K562 (cell line): ENCODE results near the gene DEPP1. TPM values are rescaled to one million over a fixed set of nuclear protein-coding genes. Genes with fewer than 3 reads are reported as not detected.

Experiments used
- ATAC-seq: fragments of 200-7000 bp; cut with Tn5 transposase; 3 replicates; pipeline ENCODE4 v1.9.1; 2020; ENCODE audit warnings: moderate library complexity
- BruUV-seq: library from RNA; stranded (reverse); fragments of 400-500 nt; replicated peaks from 2 replicates; lab custom pipeline; 2021; lab: Mats Ljungman, UMichigan
- CTCF ChIA-PET: fragments of 300-600 bp; formaldehyde crosslinking; extraction: SDS; loops from one replicate; lab custom pipeline; 2021; ENCODE audit warnings: low intra/inter-chr PET ratio; lab: Yijun Ruan, JAX
- POLR2A ChIA-PET: fragments of 300-600, 350-650 bp; sonication (Branson Sonifier 250); formaldehyde crosslinking; extraction: SDS; loops from one replicate; lab custom pipeline; 2021; ENCODE audit warnings: antibody characterized with exemption, inconsistent platforms; lab: Yijun Ruan, JAX
- DNase-seq, 4 experiments: peaks; one replicate each; pipeline versions ENCODE4 v3.0.0 to v3.0.0-alpha.2; 2011 to 2018; ENCODE audit warnings: low spot score in 3 of 4, mixed read lengths in 3 of 4; ENCODE audit errors: extremely low read depth in 1 of 4
- FAIRE-seq: peaks from 2 replicates; lab custom pipeline; 2011; peaks lifted over from hg19 to GRCh38; lab: Jason Lieb, UNC
- H2AFZ ChIP-seq: 2 replicates; pipeline ENCODE4 v1.6.0; 2011; ENCODE audit warnings: low read depth, low read length, control low read depth, inconsistent platforms
- H3K27ac ChIP-seq: fragments of 200-600 bp; 3 replicates; pipeline ENCODE4 v1.8.0; 2011; ENCODE audit warnings: low read depth, mild to moderate bottlenecking, control low read depth, inconsistent platforms, low read length, moderate library complexity, mixed read lengths; ENCODE audit errors: extremely low read depth
- H3K27me3 ChIP-seq, 2 experiments: fragments of 300-600 bp in 1 of 2; 2 replicates in 1 of 2; 3 replicates in 1 of 2; pipeline versions ENCODE4 v1.6.0 to v1.8.0; 2011; ENCODE audit warnings: inconsistent platforms in 2 of 2, low read length in 2 of 2, mild to moderate bottlenecking in 1 of 2, mixed read lengths in 1 of 2, moderate library complexity in 1 of 2; ENCODE audit not compliant: control insufficient read depth in 2 of 2, insufficient read depth in 2 of 2
- H3K36me3 ChIP-seq: fragments of 300-600 bp; 3 replicates; pipeline ENCODE4 v1.8.0; 2011; ENCODE audit warnings: mild to moderate bottlenecking, low read length, inconsistent platforms; ENCODE audit not compliant: control insufficient read depth, insufficient read depth
- H3K4me1 ChIP-seq, 2 experiments: fragments of 200-600 bp in 1 of 2; replicated peaks in 1 of 2; 2 replicates in 1 of 2; 3 replicates in 1 of 2; pipeline versions ENCODE4 v1.5.1 to v1.8.0; 2011; ENCODE audit warnings: inconsistent platforms in 2 of 2, low read length in 2 of 2, mild to moderate bottlenecking in 1 of 2, mixed read lengths in 1 of 2, moderate library complexity in 1 of 2; ENCODE audit not compliant: control insufficient read depth in 2 of 2, insufficient read depth in 2 of 2
- H3K4me2 ChIP-seq: 2 replicates; pipeline ENCODE4 v1.6.1; 2011; ENCODE audit warnings: low read length, control low read depth, inconsistent platforms, mixed read lengths; ENCODE audit not compliant: insufficient read depth
- H3K4me3 ChIP-seq: fragments of 200-600 bp; sonication (generic), shearing (Covaris generic); 2 replicates; pipeline ENCODE4 v1.5.1; 2016; ENCODE audit warnings: control low read depth, inconsistent platforms
- H3K79me2 ChIP-seq: fragments of 200-600 bp; 3 replicates; pipeline ENCODE4 v1.8.0; 2011; ENCODE audit warnings: low read length, inconsistent platforms; ENCODE audit not compliant: control insufficient read depth, insufficient read depth
- H3K9ac ChIP-seq, 2 experiments: 2 replicates each; pipeline versions ENCODE4 v1.6.0 to v1.6.1; 2011; ENCODE audit warnings: low read depth in 2 of 2, low read length in 2 of 2, control low read depth in 1 of 2, inconsistent platforms in 1 of 2, mild to moderate bottlenecking in 1 of 2, mixed read lengths in 1 of 2; ENCODE audit not compliant: insufficient read depth in 1 of 2
- H3K9me1 ChIP-seq: one replicate; pipeline ENCODE4 v1.6.0; 2011; ENCODE audit warnings: inconsistent platforms, mild to moderate bottlenecking, low read length, moderate library complexity; ENCODE audit not compliant: control insufficient read depth, insufficient read depth
- H3K9me3 ChIP-seq: replicated peaks from 2 replicates; pipeline ENCODE4 v1.5.1; 2011; ENCODE audit warnings: low read depth, low read length, inconsistent platforms; ENCODE audit not compliant: control insufficient read depth, insufficient read depth
- H4K20me1 ChIP-seq: replicated peaks from 2 replicates; pipeline ENCODE4 v1.6.1; 2011; ENCODE audit warnings: low read length, inconsistent platforms, mixed read lengths; ENCODE audit not compliant: control insufficient read depth, insufficient read depth
- L3MBTL2 ChIP-seq: fragments of 450-650 bp; IDR thresholded peaks from 2 replicates; pipeline ENCODE4 v1.6.1; 2016; ENCODE audit warnings: mild to moderate bottlenecking, moderate library complexity
- MTF1 ChIP-seq: fragments of 250-450 bp; sonication (Bioruptor Pico); IDR thresholded peaks from 2 replicates; pipeline ENCODE4 v1.9.0; 2021; ENCODE audit warnings: moderate library complexity, mild to moderate bottlenecking, inconsistent platforms, borderline replicate concordance
- NCOA6 ChIP-seq: fragments of 450-650 bp; IDR thresholded peaks from 2 replicates; pipeline ENCODE4 v1.6.1; 2017; ENCODE audit warnings: mild to moderate bottlenecking
- NEUROD1 ChIP-seq: fragments of 150-350 bp; IDR thresholded peaks from 2 replicates; pipeline ENCODE4 v1.6.1; 2014; ENCODE audit warnings: borderline replicate concordance, low read length, low read depth; ENCODE audit not compliant: partially characterized antibody
- RFX7 ChIP-seq: fragments of 250-450 bp; sonication (Bioruptor Pico); IDR thresholded peaks from 2 replicates; pipeline ENCODE4 v1.5.1; 2021; ENCODE audit warnings: mild to moderate bottlenecking
- SETDB1 ChIP-seq: IDR thresholded peaks from one replicate; pipeline ENCODE4 v1.6.1; 2012; ENCODE audit warnings: low read length, control low read depth, inconsistent platforms
- STAT5B ChIP-seq: fragments of 250-450 bp; sonication (Bioruptor Pico); IDR thresholded peaks from 2 replicates; pipeline ENCODE4 v1.8.0; 2021; ENCODE audit warnings: mild to moderate bottlenecking, inconsistent platforms
- TAF15 ChIP-seq: fragments of 200-400 bp; formaldehyde crosslinking; IDR thresholded peaks from 2 replicates; pipeline ENCODE4 v1.6.1; 2017; ENCODE audit warnings: mild to moderate bottlenecking, low read depth, low read length, moderate library complexity
- TAF9B ChIP-seq: fragments of 450-650 bp; IDR thresholded peaks from 2 replicates; pipeline ENCODE4 v1.6.1; 2018; ENCODE audit warnings: mild to moderate bottlenecking; ENCODE audit not compliant: partially characterized antibody
- ZBTB1 ChIP-seq: sonication (generic); formaldehyde crosslinking; IDR thresholded peaks from 2 replicates; pipeline ENCODE4 v1.8.1; 2023; ENCODE audit warnings: missing genetic modification reagents, low read depth, mild to moderate bottlenecking, borderline replicate concordance
- ZNF263 ChIP-seq: sonication (generic); formaldehyde crosslinking; IDR thresholded peaks from 2 replicates; pipeline ENCODE4 v1.8.0; 2022; ENCODE audit warnings: mild to moderate bottlenecking, missing genetic modification reagents, borderline replicate concordance
- ZNF699 ChIP-seq: fragments of 250-450 bp; sonication (Bioruptor Pico); IDR thresholded peaks from 2 replicates; pipeline ENCODE4 v1.8.0; 2021; ENCODE audit warnings: mild to moderate bottlenecking, moderate library complexity; ENCODE audit not compliant: insufficient replicate concordance
- WGBS: fragments of 100-300 bp; shearing (Covaris generic); methylation state at CpG from one replicate; pipeline ENCODE4 v1.1.6; 2016; ENCODE audit warnings: low coverage, mixed read lengths; ENCODE audit not compliant: insufficient coverage; ENCODE audit errors: missing lambda C conversion rate; 5-methylcytosine and 5-hydroxymethylcytosine counted together
- in situ Hi-C: fragments of 300-500 bp; cut with MboI; formaldehyde crosslinking; loops from 4 replicates; pipeline ENCODE4 v1.15.0; 2018; ENCODE audit warnings: inconsistent platforms, mixed read lengths
- intact Hi-C: fragments of 100-400 bp; cut with micrococcal nuclease; formaldehyde crosslinking; loops from 2 replicates; pipeline ENCODE4 v1.14.2; 2022
- polyA plus RNA-seq, 8 experiments: library from polyadenylated mRNA; depleted of rRNA in 4 of 8; stranded (reverse) in 5 of 8; unstranded in 3 of 8; fragments of >200 nt; fragmentation: Nextera tagmentation in 2 of 8; fragmentation: Illumina TruSeq in 1 of 8; extraction: Ambion mirVana in 2 of 8; extraction: Trizol in 1 of 8; gene quantifications; 2 replicates each; pipeline versions ENCODE4 v1.2.1 to v1.2.3, GENCODE V29; 2011 to 2014; ENCODE audit warnings: inconsistent platforms in 1 of 8, missing spikeins in 1 of 8
- total RNA-seq, 7 experiments: library from RNA; depleted of rRNA in 6 of 7; stranded (reverse); fragments of >200 nt in 6 of 7; fragmentation: Illumina TruSeq in 2 of 7; extraction: Trizol in 2 of 7; gene quantifications; 2 replicates each; pipeline versions ENCODE4 v1.2.1 to v1.2.3, GENCODE V29; 2011 to 2021; ENCODE audit warnings: low replicate concordance in 1 of 7
- TF ChIP-seq, protein P1 (sequence below): sonication (generic); formaldehyde crosslinking; IDR thresholded peaks from 2 replicates; pipeline ENCODE4 v1.8.0; 2022; ENCODE audit warnings: missing genetic modification reagents, mild to moderate bottlenecking, borderline replicate concordance

The DEPP1 gene
- total and polyA plus RNA-seq, 9 of the 15 experiments (the other 6 are each of a cell fraction or from before 2014, with no cell fraction given) = 0.04 to 0.54 (median 0.20) TPM; not detected in 1

DNA sequence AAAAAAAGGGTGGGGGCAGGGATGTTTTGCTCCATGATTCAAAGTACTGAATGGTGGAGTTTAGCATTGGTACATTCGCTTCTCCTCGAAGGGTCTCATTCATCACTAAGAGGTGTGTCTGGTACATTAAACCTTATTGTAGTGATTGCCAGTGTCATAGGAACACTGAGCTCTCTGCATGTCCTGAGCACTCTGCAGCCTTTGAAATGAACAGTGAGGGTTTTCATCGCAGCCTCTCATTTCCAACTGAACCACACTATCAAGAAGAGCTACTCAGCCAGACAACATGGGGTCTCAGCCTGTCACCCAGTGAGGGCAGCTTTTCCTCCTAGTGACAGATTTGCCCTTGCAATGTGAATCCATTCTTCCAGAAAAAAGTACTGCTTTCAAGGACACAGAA, 7.6 kb upstream of the DEPP1 start:
- WGBS = 14% methylated on average over 3 of the region's 3 CpGs
- Histone ChIP-seq H3K4me1 (peaks cover 12 to 26% of the 10 kb centered on the region in 2 experiments), H3K36me3 (no peaks in the 10 kb centered on the region), H4K20me1 (0 out of 2 replicates have a peak, but pooled peaks cover 3% of the 10 kb centered on the region), H3K9ac (no peak overlapping the region), H3K79me2 (no peaks in the 10 kb centered on the region), H3K27ac (no peak overlapping the region), H3K4me2 (no peak overlapping the region; the same call in 1 of the 2 replicates), H3K27me3 (peaks cover 14 to 45% of the 10 kb centered on the region in 2 experiments), H3K4me3 (no peak overlapping the region), H3K9me1 (no peaks in the 10 kb centered on the region), H2AFZ (no peak overlapping the region), H3K9me3 (no peaks in the 10 kb centered on the region)
- TF ChIP-seq ZBTB1 (CRISPR knock-in tag) = no peak
- TF ChIP-seq MTF1 (CRISPR knock-in tag) = no peak
- TF ChIP-seq, protein P1, sequence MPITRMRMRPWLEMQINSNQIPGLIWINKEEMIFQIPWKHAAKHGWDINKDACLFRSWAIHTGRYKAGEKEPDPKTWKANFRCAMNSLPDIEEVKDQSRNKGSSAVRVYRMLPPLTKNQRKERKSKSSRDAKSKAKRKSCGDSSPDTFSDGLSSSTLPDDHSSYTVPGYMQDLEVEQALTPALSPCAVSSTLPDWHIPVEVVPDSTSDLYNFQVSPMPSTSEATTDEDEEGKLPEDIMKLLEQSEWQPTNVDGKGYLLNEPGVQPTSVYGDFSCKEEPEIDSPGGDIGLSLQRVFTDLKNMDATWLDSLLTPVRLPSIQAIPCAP (CRISPR knock-in tag) = no peak
- TF ChIP-seq L3MBTL2 = no peak
- TF ChIP-seq SETDB1 = no peak
- no peak for TF ChIP-seq ZNF699 (CRISPR knock-in tag)
- no peak for TF ChIP-seq RFX7
- no peak for TF ChIP-seq TAF9B
- TF ChIP-seq ZNF263 (CRISPR knock-in tag) = no peak
- no peak for TF ChIP-seq NCOA6
- TF ChIP-seq NEUROD1 = no peak
- no peak for TF ChIP-seq TAF15
- TF ChIP-seq STAT5B (CRISPR knock-in tag) = no peak
- FAIRE-seq = peak; percentile 15
- no peak for DNase-seq
- no TSS peak for BruUV-seq
- POLR2A ChIA-PET = interaction anchor here (0.7 to 0.8 kb wide), 2 partner anchors 9 to 49 kb away, joined by 3 read pairs; no protein-coding TSS in a partner anchor
- intact Hi-C loops = no loop called here
- ATAC-seq = no peak
- in situ Hi-C loops = no loop called here
- CTCF ChIA-PET = no interaction called here
